ENCODE measurements around the gene WASF3.
"Not testable (repeated sequence)": the region's sequence is repeated elsewhere in the genome, so short reads cannot be mapped to it uniquely, and the experiment has no call there.

Gene WASF3

DNA sequence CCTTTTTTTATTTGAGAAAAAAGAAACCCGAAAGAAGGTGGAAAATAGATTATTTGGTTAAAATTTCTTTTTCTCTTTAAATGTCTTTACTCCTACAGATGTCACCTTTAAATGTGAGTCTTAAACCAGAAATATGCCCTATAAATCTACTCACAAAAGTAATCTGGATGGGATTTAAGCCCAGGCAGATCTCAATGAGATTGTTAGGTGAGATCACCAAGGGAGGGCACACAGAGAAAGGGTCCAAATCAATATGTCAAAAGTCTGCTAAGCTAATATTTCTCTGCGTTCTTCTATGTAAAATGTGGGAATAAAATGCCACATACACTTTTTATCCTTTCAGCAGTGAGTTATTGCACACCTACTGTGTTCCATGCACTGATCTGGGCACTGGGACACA is 32.9 kb downstream of the WASF3 start:
- no peak for DNase-seq

DNA sequence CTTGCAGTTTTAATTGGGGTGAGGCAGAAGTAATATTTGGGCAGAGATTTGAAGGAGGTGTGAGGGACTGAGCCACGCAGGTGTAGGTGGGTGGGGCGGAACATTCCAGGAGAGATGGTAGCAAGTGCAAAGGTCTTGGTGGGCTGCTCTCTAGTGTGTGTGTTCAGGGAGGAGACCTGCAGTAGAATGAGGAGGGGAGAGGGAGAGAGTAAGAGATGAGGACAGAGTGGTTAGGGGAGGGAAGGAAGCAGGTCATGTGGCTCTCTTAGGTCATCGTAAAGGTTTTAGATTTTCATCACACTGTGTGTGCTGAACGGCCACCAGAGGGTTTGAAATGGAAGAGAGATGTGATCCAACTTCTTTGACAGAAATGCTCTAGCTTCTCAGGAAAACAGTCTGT is 33.5 kb downstream of the WASF3 start:
- DNase-seq: no peak

DNA sequence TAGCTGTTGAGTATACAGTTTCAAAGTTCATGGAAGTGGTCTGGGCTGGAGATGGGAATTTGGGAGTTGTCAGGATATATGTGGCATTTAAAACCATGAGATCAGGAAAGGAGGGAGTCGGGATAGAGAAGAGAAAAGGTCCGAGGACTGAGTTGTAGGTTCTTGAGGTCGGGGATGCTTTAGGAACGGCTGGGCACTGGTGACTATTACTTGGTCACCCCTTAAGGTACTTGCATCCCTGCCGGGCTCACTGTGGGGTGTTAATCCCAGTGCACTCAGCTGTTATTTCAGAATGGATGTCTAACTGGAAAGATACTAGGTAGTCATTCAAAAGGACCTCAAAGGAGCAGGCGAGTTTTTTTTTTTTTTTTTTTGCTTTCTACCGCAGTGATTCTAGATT is 34.2 kb downstream of the WASF3 start:
- no peak for DNase-seq

DNA sequence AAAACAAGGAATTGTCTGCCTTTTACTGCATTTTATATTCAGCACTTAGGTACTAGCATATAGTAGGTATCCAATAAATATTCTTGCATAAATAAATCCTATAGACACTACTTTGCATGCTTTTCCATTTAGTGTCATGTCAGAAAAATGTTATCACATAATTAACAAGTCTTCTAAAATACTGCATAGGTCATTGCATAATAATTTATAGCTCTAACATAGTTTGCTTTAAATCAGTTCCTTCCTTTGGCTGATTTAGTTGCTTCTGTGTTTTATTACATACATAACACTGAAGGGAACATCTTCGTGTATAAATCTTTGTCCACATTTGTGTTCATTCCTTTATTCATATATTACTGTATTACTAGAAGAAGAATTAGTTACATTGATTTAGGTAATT is 36.2 kb downstream of the WASF3 start:
- DNase-seq: no peak

DNA sequence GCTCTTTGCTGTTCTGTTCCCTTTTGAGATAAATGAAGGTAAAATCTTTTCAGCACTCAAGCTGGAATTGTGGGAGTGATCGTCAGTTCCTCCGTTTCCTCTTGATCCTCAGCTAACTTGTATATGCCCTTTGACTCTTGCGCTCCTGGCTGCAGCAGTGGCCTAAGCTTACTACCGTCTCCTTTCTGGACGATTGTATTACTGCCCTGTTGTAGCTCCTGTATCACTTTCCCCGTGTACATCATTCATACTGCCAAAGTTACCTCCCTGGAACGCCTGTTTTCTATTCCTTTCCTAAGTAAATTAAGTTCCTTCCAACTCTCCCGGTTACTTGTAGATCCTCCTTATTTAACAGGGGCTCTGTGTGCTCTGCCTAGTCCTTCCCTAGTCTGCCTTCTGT is 36.9 kb downstream of the WASF3 start:
- DNase-seq: no peak

DNA sequence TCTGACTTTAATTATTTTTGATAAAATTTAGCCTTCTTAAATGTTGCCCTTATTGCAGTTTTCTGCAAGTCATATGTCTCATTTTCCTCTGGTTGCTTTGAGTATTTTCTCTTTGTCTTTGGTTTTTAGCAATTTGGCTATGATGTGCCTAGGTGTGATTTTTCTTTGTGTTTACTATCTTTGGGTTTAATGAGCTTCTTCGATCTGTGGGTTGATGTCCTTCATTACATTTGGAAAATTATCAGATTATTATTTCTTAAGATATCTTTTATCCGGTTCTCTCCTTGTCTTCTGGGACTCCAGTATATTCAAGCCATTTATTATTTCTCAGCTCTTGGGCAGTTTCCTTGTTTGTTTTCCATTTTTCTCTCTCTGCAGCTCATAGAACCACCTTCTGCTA is 39.0 kb downstream of the WASF3 start:
- DNase-seq: no peak

DNA sequence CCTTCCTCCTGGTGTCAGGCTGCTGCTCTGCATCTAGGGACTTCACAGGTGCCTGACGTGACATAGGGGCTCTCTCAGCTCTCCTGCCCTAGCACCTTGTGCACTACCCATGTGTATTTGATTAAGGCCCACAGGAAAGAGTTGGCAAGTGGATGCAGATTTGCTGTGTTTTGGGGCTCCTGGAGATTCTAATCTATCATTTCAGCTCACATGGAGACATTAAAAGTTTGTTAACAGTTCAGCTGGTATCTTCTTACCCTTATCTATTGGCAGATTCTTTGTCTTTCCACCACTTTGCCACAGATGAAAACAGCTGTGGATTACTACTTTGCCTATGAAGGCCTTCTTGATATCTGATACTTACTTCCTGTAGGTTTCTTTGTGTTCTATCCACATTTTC is 41.9 kb downstream of the WASF3 start:
- DNase-seq: no peak

DNA sequence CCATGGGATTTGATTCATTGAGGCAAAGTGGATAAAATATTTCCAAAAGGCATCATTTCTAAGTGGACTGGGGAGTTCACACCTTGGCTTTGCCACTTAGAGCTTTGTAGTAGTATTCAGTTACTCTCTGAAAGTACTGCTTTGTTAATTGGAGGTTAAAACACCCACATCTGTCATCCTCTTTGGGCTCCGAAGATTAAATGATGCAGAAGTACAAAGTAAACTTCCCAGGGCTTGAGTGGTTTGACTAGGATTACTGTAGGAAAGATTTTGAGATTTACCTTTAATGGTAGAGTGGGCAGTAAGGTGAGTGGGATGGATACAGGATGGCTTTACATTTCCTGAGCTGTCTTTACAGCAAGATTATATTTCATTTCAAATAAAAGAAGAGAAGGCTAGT is 42.4 kb downstream of the WASF3 start:
- DNase-seq: no peak

DNA sequence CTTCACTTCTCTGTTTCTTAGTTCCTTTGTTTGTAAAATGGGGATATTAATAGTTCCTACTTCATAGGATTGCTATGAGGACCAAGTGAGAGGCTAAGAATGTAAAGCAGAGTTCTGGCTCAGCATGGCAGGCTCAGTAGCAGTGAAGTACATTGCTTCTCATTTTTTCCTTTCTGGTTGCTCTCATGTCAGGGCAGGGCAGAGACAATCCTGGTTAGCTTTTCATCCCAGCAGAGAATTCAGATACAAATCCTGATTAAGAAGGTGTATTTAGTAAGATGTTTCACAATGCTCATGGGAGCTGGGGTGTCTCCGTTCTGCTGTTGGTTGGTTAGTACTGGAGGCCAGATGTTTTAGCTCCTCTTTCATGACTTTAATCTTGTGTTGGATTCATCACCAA is 42.9 kb downstream of the WASF3 start:
- DNase-seq: no peak

DNA sequence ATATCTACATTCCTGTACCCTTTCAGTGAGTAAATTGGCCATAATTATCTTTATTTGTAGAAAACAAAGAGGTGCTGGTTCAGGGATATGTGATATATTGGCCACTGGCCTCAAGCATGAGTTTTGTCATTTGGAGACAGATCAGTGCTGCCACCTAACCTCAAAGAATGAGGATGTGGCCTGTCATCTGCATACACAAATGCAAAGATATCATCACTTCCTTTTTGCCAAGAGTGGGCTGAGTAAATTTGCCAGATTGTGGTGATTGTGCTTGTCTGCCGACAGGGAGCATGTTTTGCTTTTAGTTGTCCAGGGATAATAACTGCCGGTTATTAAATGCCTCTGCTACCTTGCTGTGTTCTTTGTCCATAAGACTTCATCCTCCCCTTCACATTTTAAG is 44.2 kb downstream of the WASF3 start:
- DNase-seq: no peak

DNA sequence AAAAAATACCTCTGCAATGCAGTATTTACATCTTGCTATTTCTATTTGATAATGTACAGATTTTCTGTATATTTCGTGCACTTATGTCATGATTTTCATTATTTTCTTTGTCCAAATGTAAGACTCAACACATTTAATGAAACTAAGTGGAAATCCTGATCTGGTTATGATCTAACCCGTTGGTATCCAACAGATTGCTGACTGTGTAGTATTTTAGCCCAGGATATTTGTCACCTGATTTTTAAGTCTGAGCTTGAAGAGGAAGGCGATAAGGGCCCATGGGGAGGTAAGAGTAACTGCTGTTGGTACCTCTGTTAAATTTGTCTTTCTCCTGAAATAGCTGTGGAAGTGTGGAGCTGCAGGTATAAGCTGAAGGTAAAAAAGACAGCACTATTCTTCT is 45.3 kb downstream of the WASF3 start:
- no peak for DNase-seq

DNA sequence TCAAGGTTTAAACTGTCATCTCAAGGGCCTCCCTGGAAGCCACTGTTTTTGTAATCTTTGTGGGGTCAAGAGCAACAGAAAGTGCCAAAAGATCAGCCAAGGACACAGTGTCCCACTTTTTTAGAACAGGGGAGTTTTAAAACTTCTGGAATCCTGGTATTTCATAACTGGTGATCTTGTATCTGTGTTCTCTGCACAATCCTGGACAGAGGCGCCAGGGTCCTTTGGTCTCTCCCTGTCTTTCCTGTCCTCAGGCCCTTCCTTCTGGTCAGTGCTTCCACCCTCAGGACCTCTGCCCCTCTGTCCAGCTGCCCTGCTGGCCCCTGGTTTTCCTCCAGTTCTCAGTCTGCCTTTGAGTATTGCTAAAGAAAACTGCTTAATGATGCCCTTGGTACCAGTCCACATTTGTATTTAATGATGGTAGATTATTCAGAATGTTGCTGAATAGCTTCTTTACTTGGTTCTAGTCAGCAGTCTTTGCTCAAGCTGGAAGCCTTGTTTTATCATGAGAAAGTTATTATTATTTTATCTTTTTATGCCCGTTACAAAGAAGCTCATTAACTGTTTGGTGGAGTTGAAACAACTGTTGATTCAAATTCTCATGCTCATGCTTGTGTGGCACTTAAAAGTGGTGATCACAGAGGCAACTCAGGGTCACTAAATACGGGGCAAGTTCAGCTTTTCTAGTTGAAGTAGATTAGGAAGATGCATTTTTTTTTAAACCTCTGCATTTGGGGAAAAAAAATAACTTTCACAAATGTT is 47.5 kb downstream of the WASF3 start:
- no peak for DNase-seq

DNA sequence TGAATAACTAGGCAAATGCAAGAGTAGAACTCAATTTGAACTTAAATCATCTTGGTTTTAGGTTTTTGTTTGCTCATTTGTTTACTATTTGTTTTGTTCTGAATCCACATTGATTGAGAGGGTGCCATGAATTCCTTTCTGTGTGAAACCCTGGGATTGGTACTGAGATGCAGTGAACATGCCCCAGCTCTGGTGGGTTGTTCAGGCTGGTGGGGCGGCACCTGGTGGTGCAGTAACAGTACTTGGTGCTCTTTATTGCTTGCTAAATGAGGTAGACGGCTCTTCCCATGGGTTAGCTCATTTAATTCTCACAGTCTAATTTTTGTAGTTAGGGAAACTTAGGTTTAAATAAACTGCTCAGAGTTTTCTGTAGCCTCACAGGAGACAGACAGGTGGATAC is 48.4 kb downstream of the WASF3 start:
- DNase-seq: no peak

DNA sequence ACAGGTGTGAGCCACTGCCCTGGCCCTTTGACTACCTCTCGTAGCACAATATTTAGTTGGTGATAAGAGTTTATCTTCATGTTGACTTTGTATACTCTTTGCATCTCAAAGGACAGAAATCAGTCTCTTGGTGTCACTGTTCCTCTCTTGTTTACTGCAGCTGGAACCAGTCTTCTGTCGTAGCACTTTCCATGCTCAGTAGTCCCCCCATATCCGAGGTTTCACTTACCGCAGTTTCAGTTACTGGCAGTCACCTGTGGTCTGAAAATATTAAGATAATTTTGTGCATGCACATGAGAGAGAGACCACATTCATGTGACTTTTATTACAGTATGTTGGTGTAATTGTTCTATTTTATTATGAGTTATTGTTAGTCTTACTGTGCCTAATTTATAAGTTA is 49.1 kb downstream of the WASF3 start:
- DNase-seq: no peak

DNA sequence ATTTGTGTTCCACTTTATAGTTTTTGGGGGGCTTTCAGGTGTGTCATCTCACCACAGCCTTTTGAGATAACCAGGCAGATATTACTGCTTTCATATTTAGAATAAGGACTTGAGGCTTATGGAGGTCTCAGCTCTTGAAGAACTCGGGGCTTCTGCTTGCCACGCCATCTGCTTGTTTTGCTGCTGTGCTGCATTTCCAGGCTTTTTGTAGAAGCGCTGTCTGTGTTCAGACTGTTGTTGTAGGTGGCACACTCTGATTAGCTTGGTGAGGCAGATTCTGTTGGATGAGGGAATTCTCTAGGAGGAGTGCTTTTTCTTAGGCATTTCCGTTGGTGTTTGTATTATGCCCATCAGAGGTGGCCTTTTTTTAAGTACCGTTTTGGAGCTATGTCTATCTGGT is 57.2 kb downstream of the WASF3 start:
- DNase-seq: no peak

DNA sequence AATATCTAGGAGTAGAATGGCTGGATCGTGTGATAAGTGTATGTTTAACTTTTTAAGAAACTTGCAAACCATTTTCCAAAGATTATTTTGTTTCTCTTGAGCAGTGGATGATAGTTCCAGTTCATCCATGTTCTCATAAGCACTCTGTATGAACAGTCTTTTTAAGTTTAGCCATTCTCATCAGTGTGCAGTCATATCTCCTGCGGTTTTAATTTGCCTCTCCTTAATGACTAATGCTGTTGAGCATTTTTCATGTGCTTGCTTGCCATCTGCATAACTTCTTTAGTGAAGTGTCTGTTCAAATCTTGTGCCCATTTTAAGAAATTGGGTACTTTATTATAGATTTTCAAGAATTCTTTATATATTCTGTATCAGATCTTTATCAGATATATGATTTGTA is 58.6 kb downstream of the WASF3 start:
- no peak for DNase-seq

DNA sequence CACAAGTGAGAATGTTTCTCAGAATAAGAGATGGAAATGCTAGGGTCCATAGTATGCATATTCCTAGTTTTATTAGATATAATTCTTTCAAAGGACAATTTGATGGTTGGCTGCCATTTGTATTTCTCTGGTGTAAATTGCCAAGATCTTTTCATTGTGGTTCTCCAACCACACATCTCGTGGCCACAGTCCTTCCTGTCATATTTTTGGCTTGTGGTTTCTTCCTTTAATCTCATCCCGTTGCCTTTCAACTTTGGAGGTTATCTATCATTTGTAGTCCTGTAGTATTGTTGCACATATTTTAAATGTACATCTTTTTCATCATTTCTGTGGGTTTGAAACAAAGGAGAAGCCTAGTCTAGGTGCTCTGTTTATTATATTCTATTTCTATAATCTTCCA is 61.2 kb downstream of the WASF3 start:
- no peak for DNase-seq

DNA sequence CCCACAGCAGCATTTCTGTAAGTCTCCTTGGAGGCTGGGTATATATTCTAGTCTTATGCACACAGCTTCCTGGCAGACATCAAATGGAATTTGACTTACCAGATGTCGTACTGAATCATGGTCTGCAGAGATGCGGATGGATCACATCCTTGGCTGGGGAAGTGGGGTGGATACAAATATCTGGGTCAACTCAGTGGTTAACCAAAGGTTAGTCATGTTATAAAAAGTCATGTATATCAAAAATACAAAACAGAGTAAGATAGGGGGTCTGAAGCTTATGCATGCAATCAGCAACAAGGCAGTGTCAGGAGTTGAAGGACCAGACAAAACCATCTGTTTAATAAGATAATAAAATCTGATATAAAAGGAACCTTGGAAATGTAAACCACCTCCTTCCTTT is 61.9 kb downstream of the WASF3 start:
- no peak for DNase-seq

DNA sequence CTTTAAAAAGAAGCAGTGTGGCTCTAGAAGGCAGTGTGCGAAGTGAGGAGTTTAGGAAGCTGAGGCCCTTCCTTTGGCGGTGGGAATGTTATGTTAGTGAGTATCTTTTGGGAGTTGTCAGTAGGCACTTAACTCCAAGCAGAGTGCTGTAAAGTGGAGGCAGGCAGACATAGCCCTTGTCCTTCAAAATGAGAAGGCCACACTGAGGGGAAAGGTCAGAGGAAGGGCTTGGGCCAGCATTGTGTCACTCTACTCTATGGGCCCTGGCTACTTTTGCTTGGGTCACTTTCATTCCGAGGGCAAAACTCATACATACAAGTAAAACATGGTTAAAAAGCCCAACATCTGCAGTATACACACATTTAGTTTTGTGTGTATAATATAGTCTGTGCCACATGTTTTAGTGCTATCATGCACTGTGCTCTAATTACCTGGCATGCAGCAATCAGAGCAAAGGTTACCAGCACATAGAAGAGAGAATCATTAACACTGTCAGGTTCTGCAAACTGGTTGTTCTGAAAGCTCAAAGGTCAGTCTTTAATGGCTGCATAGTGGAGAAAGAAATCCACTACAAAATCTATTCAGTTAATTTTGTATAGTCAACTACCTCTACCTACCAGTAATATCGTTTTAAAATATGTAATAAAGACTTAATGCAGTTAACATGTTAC is 64.4 kb downstream of the WASF3 start:
- DNase-seq: no peak

DNA sequence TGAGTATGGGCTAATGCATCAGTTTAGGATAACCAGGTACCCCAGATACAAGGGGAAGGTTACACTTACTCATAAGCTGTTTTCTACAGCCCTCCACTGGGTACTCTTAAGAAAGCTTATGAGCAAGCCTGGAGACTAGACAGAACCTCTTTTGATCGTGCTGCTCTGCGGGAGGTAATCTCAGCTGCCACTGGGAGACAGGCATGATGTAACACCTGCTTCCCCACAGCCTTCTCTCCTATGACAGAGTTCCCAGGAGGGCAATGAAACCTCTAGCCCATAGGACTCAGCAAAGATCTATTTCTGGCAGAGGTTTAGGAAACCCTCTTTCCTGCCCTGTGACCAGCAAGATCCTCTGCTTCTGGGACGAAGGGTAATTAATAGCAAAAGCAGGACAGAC is 65.6 kb downstream of the WASF3 start:
- DNase-seq: no peak

DNA sequence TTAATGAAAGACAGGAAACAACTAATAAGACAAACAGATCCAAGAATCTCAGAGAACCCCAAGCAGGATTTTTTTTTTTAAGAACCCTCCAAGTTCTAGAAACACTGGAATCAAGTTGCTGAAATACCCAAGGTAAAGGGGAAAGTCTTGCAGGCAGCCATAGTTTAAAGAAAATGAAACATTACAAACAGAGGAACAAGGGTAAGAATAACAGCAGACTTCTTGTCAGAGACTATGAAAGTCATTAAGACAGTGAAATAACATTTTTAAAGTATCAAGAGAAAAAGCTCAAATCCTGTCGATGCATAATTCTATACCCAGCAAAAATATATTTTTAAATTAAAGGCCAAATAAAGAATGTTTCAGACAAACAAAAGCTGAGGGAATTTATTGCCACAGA is 67.1 kb downstream of the WASF3 start:
- no peak for DNase-seq

DNA sequence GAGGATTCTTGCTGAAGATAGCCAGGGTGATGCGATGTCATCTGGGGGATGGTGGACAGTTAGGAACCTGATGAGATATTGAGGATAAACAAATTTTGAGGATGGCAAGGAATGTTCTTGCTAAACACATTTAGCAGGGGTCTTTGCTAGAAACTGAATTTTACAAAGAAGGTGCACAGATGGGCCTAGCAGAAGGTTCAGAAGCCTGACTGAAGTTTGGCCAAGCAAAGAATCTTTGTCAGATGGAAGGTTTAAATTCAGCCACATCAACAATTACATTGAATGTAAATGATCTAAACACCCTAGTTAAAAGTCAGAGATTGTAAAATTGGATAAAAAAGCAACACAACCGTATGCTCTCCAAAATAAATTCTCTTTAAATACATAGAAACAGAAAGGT is 68.8 kb downstream of the WASF3 start:
- DNase-seq: no peak

DNA sequence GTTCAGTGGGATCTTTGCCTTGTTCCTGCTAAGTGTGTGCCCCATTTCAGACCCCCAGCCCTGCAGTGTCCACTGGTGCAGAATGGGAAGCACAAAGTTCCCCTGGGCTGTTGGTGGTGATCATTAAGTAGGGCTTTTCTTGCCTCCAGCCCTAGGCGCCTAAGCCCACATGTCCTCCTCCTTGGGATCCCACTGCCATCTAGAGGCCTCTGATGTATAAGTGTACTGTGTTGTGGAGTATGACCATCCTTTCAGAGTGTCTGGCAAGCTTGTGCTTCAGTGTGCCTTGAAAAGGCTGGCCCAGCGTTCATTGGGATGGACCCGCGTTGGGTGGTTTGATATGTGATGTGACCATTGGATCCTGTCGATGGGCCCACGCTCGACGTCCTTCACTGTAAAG is 71.2 kb downstream of the WASF3 start:
- DNase-seq: no peak

DNA sequence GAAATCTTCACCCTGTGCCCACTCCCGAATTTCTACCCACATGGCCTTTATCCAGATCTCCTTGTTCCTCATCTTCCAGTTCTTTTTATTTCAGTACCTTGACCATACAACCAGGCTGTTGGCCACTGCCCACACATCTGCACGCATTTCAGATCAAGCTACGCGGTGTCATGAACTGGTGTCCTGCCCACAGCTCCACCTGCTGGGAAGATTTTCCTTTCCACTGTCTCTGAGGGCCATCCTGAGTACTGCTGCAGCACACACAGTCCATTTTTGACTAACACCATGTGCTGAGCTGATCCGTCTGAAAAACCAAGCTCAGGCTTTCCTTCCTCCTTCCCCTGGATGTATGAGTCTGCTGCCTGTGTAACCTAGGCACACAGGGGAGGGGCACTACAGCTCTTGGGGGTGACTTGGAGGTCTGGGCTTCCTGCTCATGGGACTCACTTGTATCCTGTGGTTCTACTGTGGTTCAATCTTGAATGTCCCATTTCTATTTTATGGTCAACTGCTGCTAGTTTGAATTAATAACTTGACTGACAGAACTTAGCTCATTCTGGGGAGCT is 71.9 kb downstream of the WASF3 start:
- no peak for DNase-seq

DNA sequence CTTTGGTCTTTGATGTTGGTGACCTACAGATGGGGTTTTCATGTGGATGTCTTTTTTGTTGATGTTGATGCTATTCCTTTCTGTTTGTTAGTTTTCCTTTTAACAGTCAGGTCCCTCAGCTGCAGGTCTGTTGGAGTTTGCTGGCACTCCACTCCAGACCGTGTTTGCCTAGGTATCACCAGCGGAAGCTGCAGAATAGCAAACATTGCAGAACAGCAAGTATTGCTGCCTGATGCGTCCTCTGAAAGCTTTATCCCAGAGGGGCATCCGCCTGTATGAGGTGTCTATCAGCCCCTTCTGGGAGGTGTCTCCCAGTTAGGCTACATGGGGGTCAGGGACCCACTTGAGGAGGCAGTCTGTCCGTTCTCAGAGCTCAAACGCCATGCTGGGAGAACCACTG is 78.2 kb downstream of the WASF3 start:
- DNase-seq: not testable (repeated sequence)

All from effector CD4-positive, alpha-beta T cell (primary cell).